GM19043 (cell line): Measurements from ENCODE around the gene MICAL3.

Experiments
- ATAC-seq: cut with Tn5 transposase; IDR thresholded peaks from one replicate; pipeline ENCODE4 v1.9.1; 2021; ENCODE audit warnings: low read depth; ENCODE audit not compliant: unreplicated experiment

The MICAL3 gene

DNA sequence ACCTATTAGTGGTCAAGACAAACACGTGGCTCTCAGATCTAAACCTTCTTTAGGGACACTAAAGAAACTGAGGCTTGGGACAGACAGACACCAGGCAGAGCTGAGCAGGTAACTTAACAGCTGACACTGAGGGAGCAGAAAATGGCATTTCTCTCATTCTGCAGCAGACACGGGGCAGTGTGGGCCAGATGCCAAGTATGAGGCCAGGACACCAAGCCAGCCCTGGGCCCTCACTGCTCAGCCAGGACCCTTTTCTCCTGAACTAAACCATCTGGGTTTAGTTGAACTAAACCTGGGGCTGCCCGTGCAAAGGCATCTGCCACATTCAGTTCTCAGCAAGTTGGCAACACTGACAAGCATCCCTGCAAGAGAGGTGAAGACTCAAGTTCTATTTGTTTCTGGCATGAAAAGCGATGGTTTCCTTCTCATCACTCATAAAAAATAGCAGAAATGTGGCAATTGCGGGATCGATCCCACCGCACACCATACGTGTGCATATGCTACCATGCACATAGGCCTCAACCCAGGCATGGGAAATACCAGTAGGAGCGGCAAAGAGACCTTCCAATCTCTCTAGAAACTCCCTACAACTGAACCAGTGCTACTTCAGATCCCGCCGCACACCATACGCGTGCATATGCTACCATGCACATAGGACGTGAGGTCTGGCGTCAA, 150.0 kb downstream of the MICAL3 start:
- ATAC-seq = no peak

- ATAC-seq = no peak
Observed at GRCh38 chr22:17873804-17874203, 150.6 kb downstream of the MICAL3 start.

- no peak for ATAC-seq
Observed at GRCh38 chr22:17873116-17873515, 151.2 kb downstream of the MICAL3 start.

DNA sequence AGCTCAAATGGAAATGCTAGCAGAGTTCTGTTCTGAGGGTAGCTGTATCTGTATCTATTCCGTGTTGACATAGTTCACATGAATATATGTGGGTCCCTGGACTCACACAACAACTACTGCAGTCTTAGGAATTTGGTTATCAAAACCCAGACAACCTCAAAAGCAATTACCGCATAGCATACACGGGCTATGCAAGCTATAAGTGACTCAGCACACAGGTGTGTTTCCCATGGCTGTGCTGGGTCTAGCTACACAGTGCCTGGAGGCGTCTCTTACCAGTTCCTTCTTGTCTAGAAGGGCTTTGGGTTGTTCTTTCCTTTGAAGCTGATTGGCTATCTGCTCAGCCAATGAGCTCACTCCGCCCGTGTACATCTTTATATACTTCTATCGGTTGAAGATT, 151.9 kb downstream of the MICAL3 start:
- no peak for ATAC-seq

DNA sequence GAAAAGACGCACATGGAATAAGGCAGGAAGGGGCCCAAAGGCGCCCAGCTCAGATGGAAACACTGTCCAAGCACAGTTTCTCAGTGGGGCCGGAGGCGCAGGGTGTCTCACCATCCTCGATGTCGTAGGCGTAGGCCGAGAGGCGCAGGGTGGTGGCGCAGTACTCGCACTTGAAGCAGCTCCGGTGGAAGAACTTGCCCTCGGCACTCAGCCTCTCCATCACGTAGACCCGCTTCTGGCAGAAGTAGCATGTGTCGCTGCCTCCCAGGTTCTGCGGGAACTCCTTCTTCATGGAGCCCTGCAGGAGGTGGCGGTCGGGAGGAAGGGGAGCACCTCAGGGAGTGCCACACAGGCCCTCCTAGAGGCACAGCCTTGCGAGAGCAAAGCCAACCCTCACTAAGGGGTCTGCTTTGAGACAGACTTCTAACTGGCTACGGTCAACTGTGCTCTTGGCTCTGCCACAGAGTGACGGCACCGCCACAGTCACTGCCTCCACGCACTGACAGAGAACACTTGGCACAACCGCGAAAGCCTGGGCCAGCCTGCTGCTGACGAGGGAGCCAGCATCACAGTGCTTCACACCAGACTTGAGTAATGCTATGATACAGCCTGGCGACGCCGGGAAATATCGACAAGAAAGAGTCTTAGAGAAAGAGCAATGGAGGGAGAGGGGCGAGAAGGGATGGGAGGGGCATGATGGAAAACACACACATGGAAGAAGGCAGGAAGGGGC, 152.5 kb downstream of the MICAL3 start:
- ATAC-seq = no peak

DNA sequence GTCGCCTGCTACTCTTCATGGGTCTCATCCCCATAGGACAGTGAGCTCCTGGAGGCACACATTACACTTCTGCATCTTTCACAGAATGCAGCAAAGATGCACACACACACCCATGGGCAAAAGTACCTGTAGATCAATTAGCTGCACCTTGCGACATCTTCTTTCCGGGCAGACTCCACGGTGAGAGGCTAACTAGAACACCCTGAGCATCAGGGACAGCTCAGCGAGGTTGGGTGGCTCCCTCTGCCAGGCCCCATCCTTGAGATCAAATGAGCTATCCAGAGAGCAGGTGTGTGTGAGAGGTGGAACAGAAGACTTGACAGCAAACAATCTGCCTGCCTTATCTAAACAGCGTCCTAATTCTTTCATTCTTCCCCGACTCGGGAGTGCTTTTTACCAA, 154.0 kb downstream of the MICAL3 start:
- no peak for ATAC-seq

GRCh38 chr22:17869285-17870096, 154.9 kb downstream of the MICAL3 start:
- no peak for ATAC-seq

DNA sequence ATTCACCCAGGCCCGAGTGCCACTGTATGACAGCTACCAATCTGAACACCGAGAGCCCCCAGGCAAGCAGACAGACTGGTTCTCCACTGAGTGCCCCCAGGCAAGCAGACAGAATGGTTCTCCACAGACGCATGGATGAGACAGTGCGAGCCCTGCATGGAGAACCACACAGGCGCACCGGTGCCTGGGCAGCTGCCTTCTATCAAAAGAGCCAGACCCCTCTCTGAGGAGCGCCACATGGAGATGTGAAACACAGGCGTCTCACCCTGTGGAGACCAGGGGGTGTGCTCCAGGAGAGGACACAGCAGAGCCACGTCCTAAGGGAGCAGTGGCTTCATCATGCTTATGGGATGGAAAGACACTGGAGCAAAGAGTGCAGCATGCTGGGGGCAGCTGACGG, 155.6 kb downstream of the MICAL3 start:
- no peak for ATAC-seq

- ATAC-seq = no peak
Observed at GRCh38 chr22:17867160-17867785, 157.1 kb downstream of the MICAL3 start.

DNA sequence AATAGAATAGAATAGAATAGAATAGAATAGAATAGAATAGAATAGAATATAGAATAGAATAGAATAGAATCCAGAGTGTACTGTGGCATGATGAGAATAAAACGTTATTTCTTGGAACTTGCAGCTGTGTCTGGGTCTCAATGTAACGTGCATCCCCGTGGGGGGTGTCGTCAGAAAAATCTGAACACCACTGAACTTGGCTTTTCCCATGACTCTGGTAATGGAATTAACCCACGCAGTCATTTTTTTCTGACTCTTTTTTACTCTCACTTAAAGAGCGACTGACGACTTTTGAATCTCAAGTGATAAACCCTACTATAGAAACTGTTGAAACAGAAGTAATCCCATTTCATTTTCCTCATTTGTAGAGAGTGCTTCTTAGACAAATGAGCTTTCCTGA, 157.7 kb downstream of the MICAL3 start:
- no peak for ATAC-seq

GRCh38 chr22:17866127-17866526, 158.2 kb downstream of the MICAL3 start:
- ATAC-seq = no peak

DNA sequence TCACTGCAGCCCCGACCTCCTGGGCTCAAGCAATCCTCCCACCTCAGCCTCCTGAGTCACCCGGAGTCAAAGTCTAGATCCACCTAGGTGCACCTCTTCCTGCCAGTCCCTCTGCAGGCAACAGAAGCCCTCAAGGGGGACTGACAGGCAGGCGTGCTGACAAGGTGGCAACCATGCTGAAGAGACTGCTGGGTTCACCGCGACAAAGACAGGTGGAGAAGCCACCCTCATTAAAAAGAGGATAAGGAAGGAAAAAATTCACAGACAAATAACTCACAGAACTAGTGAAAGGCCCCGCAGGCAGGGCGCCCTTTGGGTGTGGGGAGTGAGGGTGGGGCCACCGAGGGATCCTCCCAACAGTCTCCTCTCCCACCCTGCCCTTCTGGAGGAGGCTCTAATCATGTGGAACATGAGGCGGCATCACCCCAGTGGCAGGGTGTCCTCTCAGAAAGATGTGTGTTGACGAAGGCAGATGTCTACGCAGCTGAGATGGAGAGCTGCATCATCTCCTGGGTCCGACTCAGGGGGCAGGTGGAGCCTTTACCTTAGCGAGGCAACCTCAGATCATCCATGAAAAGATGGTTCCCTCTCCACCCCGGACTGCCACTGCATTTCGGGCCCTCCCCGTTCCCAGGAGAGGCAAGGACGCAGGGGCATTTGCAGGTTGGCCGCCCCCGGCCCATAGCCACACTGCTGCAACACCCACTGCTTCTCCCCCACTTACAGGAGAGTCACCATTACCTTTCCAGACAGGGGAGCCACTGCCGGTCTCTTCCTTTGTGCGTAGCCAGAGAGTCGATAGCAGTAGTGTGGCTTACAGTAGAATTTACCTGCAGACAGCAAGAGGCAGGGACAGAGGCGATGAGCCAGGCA, 158.9 kb downstream of the MICAL3 start:
- no peak for ATAC-seq

DNA sequence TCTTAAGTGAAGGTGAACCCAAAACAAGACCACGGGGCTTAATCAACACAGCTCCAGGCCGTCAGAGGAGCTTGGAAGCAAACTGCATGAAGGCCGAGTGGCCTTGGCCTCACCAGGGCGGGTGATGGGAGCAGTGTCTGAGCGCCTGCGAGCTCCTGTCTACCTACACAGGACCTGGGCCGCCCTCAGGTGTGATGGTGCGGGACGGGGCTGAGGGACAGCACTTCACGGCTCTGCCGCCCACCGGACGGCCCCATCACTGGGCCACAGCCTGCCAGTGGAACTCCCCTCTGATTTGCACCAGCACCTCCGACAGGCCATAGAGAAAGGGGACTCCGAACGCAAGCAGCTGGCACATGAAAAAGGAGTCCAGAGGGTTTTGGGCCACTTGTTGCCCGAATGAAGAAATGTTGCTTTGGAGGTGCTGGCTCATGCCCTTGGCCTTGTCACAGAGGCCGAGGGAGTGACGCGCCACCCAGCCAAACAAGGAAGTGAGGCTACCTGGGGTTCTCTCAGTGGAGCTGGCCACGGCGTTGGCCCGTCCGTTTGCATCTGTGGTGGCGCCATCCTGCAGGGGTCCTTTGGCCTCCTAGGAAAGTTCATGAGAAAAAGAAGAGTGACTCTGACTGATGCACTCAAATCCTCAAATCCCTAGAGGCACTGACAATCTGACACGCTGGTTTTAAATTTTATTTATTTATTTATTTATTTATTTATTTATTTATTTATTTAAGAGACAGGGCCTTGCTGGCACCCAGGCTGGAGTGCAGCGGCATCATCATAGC, 159.8 kb downstream of the MICAL3 start:
- no peak for ATAC-seq

DNA sequence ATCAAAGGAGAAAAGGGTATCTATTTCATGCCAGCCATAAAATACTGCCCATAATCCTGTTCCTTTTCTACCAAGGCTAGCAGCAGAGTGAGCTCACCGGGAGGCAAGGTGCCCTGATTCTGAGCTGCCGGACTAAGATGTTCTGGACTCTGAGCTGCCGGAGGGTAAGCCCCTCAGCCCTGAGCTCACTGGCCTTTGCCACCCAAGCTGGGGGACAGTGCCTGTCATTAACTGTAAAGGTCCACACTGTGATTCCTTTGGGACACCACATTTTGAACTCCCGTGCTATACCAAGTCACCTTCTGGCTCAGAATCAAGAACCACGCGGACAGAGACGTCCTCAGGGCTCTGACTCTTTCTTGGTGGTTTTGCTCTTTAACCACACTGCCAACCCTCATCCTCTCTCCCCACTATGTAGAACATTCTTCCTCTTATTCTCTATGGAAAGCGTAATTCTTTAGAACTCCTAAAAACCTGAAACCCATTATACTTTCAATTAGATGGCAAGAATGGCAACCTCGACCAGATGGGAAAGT, 161.6 kb downstream of the MICAL3 start:
- no peak for ATAC-seq

DNA sequence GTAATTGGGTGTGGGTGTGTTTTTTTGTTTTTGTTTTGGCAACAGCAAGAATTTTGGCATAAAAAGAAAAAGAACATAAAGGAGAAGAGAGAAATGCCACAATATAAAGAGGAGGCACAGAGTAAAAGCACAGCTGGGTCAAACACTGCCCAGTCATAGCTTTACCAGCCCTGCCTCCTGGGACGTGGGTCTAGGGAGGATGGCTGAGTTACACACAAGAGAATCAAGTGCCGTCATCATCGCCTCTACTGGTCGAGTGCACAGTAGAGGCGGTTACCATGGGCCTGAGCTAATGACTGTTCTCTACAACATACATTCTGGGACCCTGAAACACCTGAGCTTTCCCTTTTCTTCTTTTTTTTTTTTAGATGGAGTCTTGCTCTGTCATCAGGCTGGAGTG, 162.5 kb downstream of the MICAL3 start:
- no peak for ATAC-seq

- ATAC-seq = no peak
Observed at GRCh38 chr22:17860220-17860965, 164.0 kb downstream of the MICAL3 start.

DNA sequence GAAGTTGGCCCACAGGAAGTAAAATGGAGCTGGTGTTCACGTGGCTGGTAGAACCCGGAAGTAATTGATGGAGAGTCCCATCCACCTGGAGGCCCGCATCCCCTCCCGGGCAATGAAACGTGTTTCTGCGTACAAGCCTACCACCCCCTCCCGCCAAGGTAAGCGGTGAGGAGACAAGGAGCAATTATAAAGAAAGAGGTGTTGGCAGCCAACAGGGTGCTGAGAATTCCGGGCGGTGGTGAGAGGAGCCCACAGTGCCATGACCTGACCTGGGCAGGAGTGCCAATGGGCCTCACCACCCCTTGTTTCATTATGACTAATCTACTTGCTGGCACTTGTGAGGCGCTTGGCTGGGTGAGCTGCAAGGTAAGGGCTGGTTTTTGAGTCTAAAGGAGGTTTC, 166.3 kb downstream of the MICAL3 start:
- no peak for ATAC-seq

GRCh38 chr22:17855572-17856290, 168.6 kb downstream of the MICAL3 start:
- no peak for ATAC-seq
